Neuronal stem cell (in vitro differentiated cells): Measurements from ENCODE around the gene ATG4D.

Experiments used
- DNase-seq: peaks from one replicate; pipeline ENCODE4 v3.0.0-alpha.2; 2013; ENCODE audit warnings: low spot score
- H2AFZ ChIP-seq: one replicate; pipeline ENCODE4 v1.6.1; 2013; ENCODE audit warnings: mild to moderate bottlenecking, low read length, inconsistent platforms
- H2AK5ac ChIP-seq: 2 replicates; pipeline ENCODE4 v1.6.1; 2013; ENCODE audit warnings: low read depth, mild to moderate bottlenecking, inconsistent platforms, low read length, moderate library complexity, mixed read lengths
- H2BK120ac ChIP-seq: 2 replicates; pipeline ENCODE4 v1.6.1; 2013; ENCODE audit warnings: low read depth, mild to moderate bottlenecking, inconsistent platforms, low read length, moderate library complexity, mixed read lengths
- H2BK12ac ChIP-seq: one replicate; pipeline ENCODE4 v1.6.1; 2013; ENCODE audit warnings: low read length, inconsistent platforms
- H2BK15ac ChIP-seq: 2 replicates; pipeline ENCODE4 v1.6.1; 2013; ENCODE audit warnings: mild to moderate bottlenecking, low read length, inconsistent platforms, mixed read lengths
- H2BK5ac ChIP-seq: one replicate; pipeline ENCODE4 v1.6.1; 2013; ENCODE audit warnings: inconsistent platforms, mild to moderate bottlenecking, low read length, moderate library complexity
- H3K14ac ChIP-seq: one replicate; pipeline ENCODE4 v1.6.1; 2013; ENCODE audit warnings: low read length, inconsistent platforms
- H3K18ac ChIP-seq: 2 replicates; pipeline ENCODE4 v1.6.1; 2013; ENCODE audit warnings: low read length, inconsistent platforms
- H3K23ac ChIP-seq: 2 replicates; pipeline ENCODE4 v1.6.1; 2013; ENCODE audit warnings: low read depth, mild to moderate bottlenecking, mixed read lengths, low read length, inconsistent platforms; ENCODE audit not compliant: poor library complexity
- H3K27ac ChIP-seq: replicated peaks from 3 replicates; pipeline ENCODE4 v1.5.1; 2013; ENCODE audit warnings: low read length, inconsistent platforms
- H3K27me3 ChIP-seq, 3 experiments: 2 replicates each; pipeline ENCODE4 v1.6.1; 2013; ENCODE audit warnings: low read length in 3 of 3, mild to moderate bottlenecking in 2 of 3, inconsistent platforms in 1 of 3, low read depth in 1 of 3, mixed read lengths in 1 of 3, moderate library complexity in 1 of 3; ENCODE audit not compliant: control insufficient read depth in 3 of 3, insufficient read depth in 3 of 3
- H3K36me3 ChIP-seq, 2 donors: replicated peaks in 1 of 2; 2 replicates each; pipeline ENCODE4 v1.6.1; 2013; ENCODE audit warnings: low read length in 2 of 2; ENCODE audit not compliant: control insufficient read depth in 2 of 2, insufficient read depth in 2 of 2
- H3K4ac ChIP-seq: 2 replicates; pipeline ENCODE4 v1.6.1; 2013; ENCODE audit warnings: inconsistent platforms, mild to moderate bottlenecking, low read length, moderate library complexity
- H3K4me1 ChIP-seq, 2 donors: 1 replicate in 1 of 2; 2 replicates in 1 of 2; pipeline ENCODE4 v1.6.1; 2013; ENCODE audit warnings: low read length in 2 of 2, low read depth in 1 of 2; ENCODE audit not compliant: control insufficient read depth in 2 of 2, insufficient read depth in 1 of 2
- H3K4me2 ChIP-seq: one replicate; pipeline ENCODE4 v1.6.1; 2013; ENCODE audit warnings: mild to moderate bottlenecking, low read length, inconsistent platforms; ENCODE audit not compliant: insufficient read depth, poor library complexity, severe bottlenecking
- H3K4me3 ChIP-seq, 2 donors: 2 replicates each; pipeline ENCODE4 v1.5.1; 2013; ENCODE audit warnings: low read length in 2 of 2, mild to moderate bottlenecking in 2 of 2, inconsistent platforms in 1 of 2, moderate library complexity in 1 of 2
- H3K79me1 ChIP-seq: one replicate; pipeline ENCODE4 v1.6.1; 2013; ENCODE audit warnings: low read depth, mild to moderate bottlenecking, inconsistent platforms, low read length, moderate library complexity
- H3K9ac ChIP-seq: one replicate; pipeline ENCODE4 v1.6.1; 2013; ENCODE audit warnings: mild to moderate bottlenecking, low read depth, low read length, inconsistent platforms; ENCODE audit not compliant: poor library complexity
- H3K9me3 ChIP-seq, 2 donors: replicated peaks in 1 of 2; 2 replicates each; pipeline versions ENCODE3 to v1.6.1; 2013; ENCODE audit warnings: low read length in 2 of 2, mild to moderate bottlenecking in 2 of 2, inconsistent platforms in 1 of 2, low read depth in 1 of 2, mixed read lengths in 1 of 2, moderate library complexity in 1 of 2; ENCODE audit not compliant: control insufficient read depth in 2 of 2, insufficient read depth in 1 of 2
- H4K8ac ChIP-seq: one replicate; pipeline ENCODE4 v1.6.1; 2013; ENCODE audit warnings: low read depth, mild to moderate bottlenecking, inconsistent platforms, low read length, moderate library complexity
- H4K91ac ChIP-seq: one replicate; pipeline ENCODE4 v1.6.1; 2013; ENCODE audit warnings: low read length, low read depth, mild to moderate bottlenecking, inconsistent platforms; ENCODE audit not compliant: poor library complexity
- WGBS, 2 donors: extraction: QIAGEN DNeasy Blood & Tissue Kit; methylation state at CpG; one replicate each; pipeline ENCODE4 v1.1.7; 2013; ENCODE audit warnings: missing lambda C conversion rate in 2 of 2, mixed read lengths in 1 of 2; ENCODE audit not compliant: insufficient read length in 2 of 2, insufficient replicate concordance in 1 of 2; ENCODE audit errors: extremely low coverage in 2 of 2; 5-methylcytosine and 5-hydroxymethylcytosine counted together

The ATG4D gene

GRCh38 chr19:10519421-10519820 is 24.3 kb upstream of the ATG4D start:
- no CpG with 5 or more reads among the region's 7 CpGs for WGBS, 2 donors
- peaks cover 0 to 79% (median 35%) of the 10 kb centered on the region in 3 experiments for H3K27me3 ChIP-seq

DNA sequence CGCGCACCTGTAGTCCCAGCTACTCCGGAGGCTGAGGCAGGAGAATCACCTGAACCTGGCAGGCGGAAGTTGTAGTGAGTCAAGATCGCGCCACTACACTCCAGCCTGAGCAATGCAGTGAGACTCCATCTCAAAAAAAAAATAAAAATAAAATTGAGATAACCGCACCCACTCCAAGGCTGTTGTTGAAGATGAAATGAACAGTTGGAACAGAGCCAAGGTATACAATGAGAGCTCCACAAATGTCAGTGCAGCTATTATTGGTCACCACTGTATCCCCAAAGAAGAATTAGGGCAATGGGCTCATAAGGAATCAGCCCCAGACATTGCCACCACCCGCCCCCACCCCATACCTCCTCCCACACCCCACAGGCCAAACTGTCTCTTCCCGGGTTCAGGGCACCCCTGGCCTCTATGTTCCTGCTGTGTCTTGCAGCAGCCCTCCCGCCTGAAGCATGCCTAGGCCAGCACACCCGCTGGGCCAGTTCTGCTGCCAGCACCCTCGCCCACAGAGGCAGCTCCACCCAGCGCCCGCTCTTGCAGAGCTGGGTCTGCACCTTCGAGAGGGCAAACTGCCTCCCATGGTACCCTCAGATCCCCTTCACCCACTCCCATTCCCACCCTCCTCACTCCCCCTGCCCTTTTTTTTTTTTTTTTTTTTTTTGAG is 22.9 kb upstream of the ATG4D start:
- Histone ChIP-seq H3K9me3 (no peaks in the 10 kb centered on the region), H3K4ac (no peak overlapping the region), H3K9ac (no peak overlapping the region), H2BK5ac (no peak overlapping the region), H3K4me1 (peaks cover 11 to 17% of the 10 kb centered on the region in 2 donors), H3K14ac (no peak overlapping the region), H2AFZ (no peak overlapping the region), H3K79me1 (peaks cover 2% of the 10 kb centered on the region), H3K27me3 (peaks cover 0 to 66% (median 29%) of the 10 kb centered on the region in 3 experiments), H2BK12ac (no peak overlapping the region), H3K27ac (no peak overlapping the region), H2BK120ac (no peak overlapping the region), H3K4me2 (no peak overlapping the region), H2AK5ac (no peak overlapping the region), H3K4me3 (no peak overlapping the region), H4K8ac (no peak overlapping the region), H2BK15ac (no peak overlapping the region), H3K23ac (peak overlapping the region; percentile 65), H3K36me3 (no peaks in the 10 kb centered on the region), H3K18ac (no peak overlapping the region), H4K91ac (no peak overlapping the region)
- no peak for DNase-seq
- no CpG with 5 or more reads among the region's 15 CpGs for WGBS, 2 donors

More at GRCh38 chr19:10519421-10519820, 24.3 kb upstream of the ATG4D start:
- Histone ChIP-seq H3K4me2 (no peak overlapping the region), H3K4me1 (peaks cover 11 to 17% of the 10 kb centered on the region in 2 donors), H3K9ac (no peak overlapping the region), H2BK5ac (no peak overlapping the region), H2BK12ac (no peak overlapping the region), H3K79me1 (peaks cover 2% of the 10 kb centered on the region), H3K14ac (no peak overlapping the region), H3K18ac (no peak overlapping the region), H3K23ac (no peak overlapping the region), H3K4me3 (no peak overlapping the region), H3K36me3 (no peaks in the 10 kb centered on the region), H3K9me3 (no peaks in the 10 kb centered on the region), H2AK5ac (no peak overlapping the region), H4K8ac (no peak overlapping the region), H2BK15ac (no peak overlapping the region), H3K4ac (no peak overlapping the region), H2AFZ (no peak overlapping the region), H2BK120ac (no peak overlapping the region), H3K27ac (no peak overlapping the region), H4K91ac (no peak overlapping the region)
- DNase-seq, result no peak

DNA sequence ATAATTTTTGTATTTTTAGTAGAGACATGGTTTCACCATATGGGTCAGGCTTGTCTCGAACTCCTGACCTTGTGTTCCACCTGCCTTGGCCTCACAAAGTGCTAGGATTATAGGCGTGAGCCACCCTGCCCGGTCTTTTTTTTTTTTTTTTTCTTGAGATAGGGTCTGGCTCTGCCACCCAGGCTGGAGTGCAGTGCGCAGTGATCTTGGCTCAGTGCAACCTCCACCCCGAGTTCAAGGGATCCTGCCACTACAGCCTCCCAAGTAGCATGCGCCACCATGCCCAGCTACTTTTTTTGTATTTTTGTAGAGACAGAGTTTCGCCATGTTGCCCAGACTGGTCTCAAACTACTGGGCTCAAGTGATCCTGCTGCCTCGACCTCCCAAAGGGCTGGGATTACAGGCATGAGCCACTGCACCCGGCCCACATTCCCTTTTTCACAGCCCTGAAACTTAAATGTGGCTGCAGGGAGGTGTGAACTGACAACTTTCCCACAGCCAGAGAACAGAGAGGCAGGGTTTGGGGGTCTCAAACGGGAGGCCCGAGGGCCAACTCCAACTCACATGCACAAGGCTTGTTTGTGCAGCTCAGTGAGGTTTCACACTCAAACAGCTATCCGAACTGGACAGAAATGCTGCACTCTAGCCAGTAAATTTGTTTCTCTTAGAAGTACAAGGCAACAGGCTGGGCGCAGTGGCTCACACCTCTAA is 22.1 kb upstream of the ATG4D start:
- Histone ChIP-seq H3K4ac (no peak overlapping the region), H2AK5ac (no peak overlapping the region), H3K27me3 (peaks cover 0 to 57% (median 23%) of the 10 kb centered on the region in 3 experiments), H3K9me3 (no peaks in the 10 kb centered on the region), H3K4me2 (no peak overlapping the region), H3K4me1 (peaks cover 11 to 14% of the 10 kb centered on the region in 2 donors), H3K18ac (no peak overlapping the region), H3K14ac (no peak overlapping the region), H4K8ac (no peak overlapping the region), H3K27ac (no peak overlapping the region), H3K36me3 (no peaks in the 10 kb centered on the region), H2BK120ac (no peak overlapping the region), H2BK5ac (no peak overlapping the region), H3K9ac (no peak overlapping the region), H3K79me1 (peaks cover 2% of the 10 kb centered on the region), H3K4me3 (no peak overlapping the region), H2BK12ac (no peak overlapping the region), H4K91ac (no peak overlapping the region), H2BK15ac (no peak overlapping the region), H2AFZ (no peak overlapping the region), H3K23ac (no peak overlapping the region)
- DNase-seq, result no peak
- no CpG with 5 or more reads among the region's 13 CpGs for WGBS, 2 donors

- H3K4ac ChIP-seq, result no peak overlapping the region
- no peak overlapping the region for H3K18ac ChIP-seq
- H3K14ac ChIP-seq, result no peak overlapping the region
- H2AFZ ChIP-seq, result no peak overlapping the region
- H3K9ac ChIP-seq, result no peak overlapping the region
- DNase-seq, result no peak
- no CpG with 5 or more reads among the region's 3 CpGs for WGBS, 2 donors
- H2AK5ac ChIP-seq, result no peak overlapping the region
- no peak overlapping the region for H2BK120ac ChIP-seq
- H3K23ac ChIP-seq, result no peak overlapping the region
- peaks cover 0 to 42% (median 8%) of the 10 kb centered on the region in 3 experiments for H3K27me3 ChIP-seq
- H3K9me3 ChIP-seq, result no peaks in the 10 kb centered on the region
- no peak overlapping the region for H2BK5ac ChIP-seq
- no peak overlapping the region for H2BK15ac ChIP-seq
- no peak overlapping the region for H4K91ac ChIP-seq
- H3K79me1 ChIP-seq, result no peaks in the 10 kb centered on the region
- H3K4me3 ChIP-seq, result no peak overlapping the region
- no peak overlapping the region for H2BK12ac ChIP-seq
- peaks cover 2 to 6% of the 10 kb centered on the region in 2 donors for H3K4me1 ChIP-seq
- H3K4me2 ChIP-seq, result no peak overlapping the region
- H3K27ac ChIP-seq, result no peak overlapping the region
- no peak overlapping the region for H4K8ac ChIP-seq
- no peaks in the 10 kb centered on the region for H3K36me3 ChIP-seq
Measured at GRCh38 chr19:10523135-10523636, 20.5 kb upstream of the ATG4D start.
